Measurements from ENCODE around the gene CASP10. TPM values are rescaled to one million over a fixed set of nuclear protein-coding genes. Genes with fewer than 3 reads are reported as not detected.
A peak's percentile ranks its signal among the peaks of the same experiment; 100 is the strongest.

CASP10 gene
- total and polyA plus RNA-seq, 2 of the 13 experiments (the other 11 are each of a cell fraction or from before 2014, with no cell fraction given), result 22.2 to 23.8 TPM

- TF ChIP-seq ZBTB46 (CRISPR knock-in tag; IDR thresholded peaks at IDR 0.05; ENCODE audit: borderline replicate concordance), result no peak
- TF ChIP-seq ARNT2 (CRISPR knock-in tag; IDR thresholded peaks at IDR 0.05; ENCODE audit: low read depth), result 0 out of 2 replicates have a peak, but pooled peaks have one; percentile 28
- TF ChIP-seq BORCS8-MEF2B (CRISPR knock-in tag; IDR thresholded peaks at IDR 0.05), result peak; percentile 72; the same call in 1 of the 2 replicates
- no peak for TF ChIP-seq XRCC5 (optimal IDR thresholded peaks at IDR 0.05; ENCODE audit: low read length)
- TF ChIP-seq ZNF205 (CRISPR knock-in tag; IDR thresholded peaks at IDR 0.05), result no peak
- TF ChIP-seq CBX5 (CRISPR knock-in tag; IDR thresholded peaks at IDR 0.05; ENCODE audit: borderline replicate concordance), result no peak
- TF ChIP-seq DMAP1 (CRISPR knock-in tag; IDR thresholded peaks at IDR 0.05), result peak; percentile 75
- peak; percentile 38 for TF ChIP-seq FOXA3 (CRISPR knock-in tag; IDR thresholded peaks at IDR 0.05)
- 0 out of 2 replicates have a peak, but pooled peaks have one; percentile 25 for TF ChIP-seq CSRNP1 (CRISPR knock-in tag; IDR thresholded peaks at IDR 0.05)
- TF ChIP-seq ZNF766 (CRISPR knock-in tag; IDR thresholded peaks at IDR 0.05; ENCODE audit: borderline replicate concordance), result no peak; the same call in 1 of the 2 replicates
- TF ChIP-seq TOE1 (CRISPR knock-in tag; IDR thresholded peaks at IDR 0.05), result no peak
- 0 out of 2 replicates have a peak, but pooled peaks have one; percentile 49 for TF ChIP-seq HINFP (CRISPR knock-in tag; IDR thresholded peaks at IDR 0.05; ENCODE audit: low read depth)
- no peak for TF ChIP-seq JUN (CRISPR knock-in tag; IDR thresholded peaks at IDR 0.05)
- no peak for TF ChIP-seq ZNF691 (CRISPR knock-in tag; IDR thresholded peaks at IDR 0.05; ENCODE audit: borderline replicate concordance, low read depth)
- TF ChIP-seq ZNF768 (CRISPR knock-in tag; IDR thresholded peaks at IDR 0.05), result no peak
- TF ChIP-seq SIX4 (CRISPR knock-in tag; IDR thresholded peaks at IDR 0.05), result no peak
- no peak for TF ChIP-seq KDM5A (IDR thresholded peaks at IDR 0.05; ENCODE audit: borderline replicate concordance, low read length)
- TF ChIP-seq PRMT3 (CRISPR knock-in tag; IDR thresholded peaks at IDR 0.05; ENCODE audit: borderline replicate concordance, low read depth), result no peak
- TF ChIP-seq CENPT (CRISPR knock-in tag; IDR thresholded peaks at IDR 0.05; ENCODE audit: low read depth), result no peak
- TF ChIP-seq ELF1 (CRISPR knock-in tag; IDR thresholded peaks at IDR 0.05), result peak; percentile 47; the same call in 1 of the 2 replicates
- TF ChIP-seq DNMT3B (CRISPR knock-in tag; conservative IDR thresholded peaks at IDR 0.05), result no peak
- TF ChIP-seq FOXO1 (CRISPR knock-in tag; IDR thresholded peaks at IDR 0.05), result 0 out of 2 replicates have a peak, but pooled peaks have one; percentile 17
- no peak; the same call in 1 of the 2 replicates for TF ChIP-seq SOX5 (CRISPR knock-in tag; IDR thresholded peaks at IDR 0.05; ENCODE audit: borderline replicate concordance)
- no peak for TF ChIP-seq ZNF619 (CRISPR knock-in tag; IDR thresholded peaks at IDR 0.05)
- no peak for TF ChIP-seq HNRNPUL1 (IDR thresholded peaks at IDR 0.05; ENCODE audit: low read depth, low read length)
- no peak for TF ChIP-seq ZNF431 (CRISPR knock-in tag; IDR thresholded peaks at IDR 0.05; ENCODE audit: borderline replicate concordance, low read depth)
Measured at GRCh38 chr2:201257956-201258665, 75.2 kb downstream of the CASP10 start (continued).

All from HepG2 (cell line).